Stimulated activated CD8-positive, alpha-beta memory T cell treated with anti-CD3 and anti-CD28 coated beads, Interleukin-4, amount 100 ng/mL, for 1 hour (primary cell): Measurements from ENCODE around the gene USF3.
"Not testable (repeated sequence)": the region's sequence is repeated elsewhere in the genome, so short reads cannot be mapped to it uniquely, and the experiment has no call there.

Source experiments
- DNase-seq, 2 donors: peaks; one replicate each; pipeline ENCODE4 v3.0.0-alpha.2; 2020; ENCODE audit warnings: low read depth in 2 of 2, low spot score in 1 of 2

USF3 gene

GRCh38 chr3:113654851-113655250 is 41.6 kb downstream of the USF3 start:
- no peak for DNase-seq

GRCh38 chr3:113654310-113654709 is 42.1 kb downstream of the USF3 start:
- no peak for DNase-seq

- no peak for DNase-seq
Observed at GRCh38 chr3:113649174-113649845, 47.1 kb downstream of the USF3 start.

- DNase-seq: no peak
Observed at GRCh38 chr3:113648524-113648923, 47.9 kb downstream of the USF3 start.

GRCh38 chr3:113643583-113643982 is 52.9 kb downstream of the USF3 start:
- no peak for DNase-seq

- no peak for DNase-seq
Observed at GRCh38 chr3:113638910-113639309, 57.5 kb downstream of the USF3 start.

- no peak for DNase-seq
Observed at GRCh38 chr3:113637756-113638155, 58.7 kb downstream of the USF3 start.

GRCh38 chr3:113636034-113636433 is 60.4 kb downstream of the USF3 start:
- not testable (repeated sequence) for DNase-seq

GRCh38 chr3:113634782-113635474 is 61.5 kb downstream of the USF3 start:
- DNase-seq: no peak

- no peak for DNase-seq
Observed at GRCh38 chr3:113631573-113631972, 64.9 kb downstream of the USF3 start.

- no peak for DNase-seq
Observed at GRCh38 chr3:113630956-113631542, 65.4 kb downstream of the USF3 start.

- no peak for DNase-seq
Observed at GRCh38 chr3:113629584-113630421, 66.6 kb downstream of the USF3 start.

- DNase-seq: no peak
Observed at GRCh38 chr3:113628788-113629187, 67.7 kb downstream of the USF3 start.

GRCh38 chr3:113628316-113628715 is 68.1 kb downstream of the USF3 start:
- DNase-seq: no peak

GRCh38 chr3:113626503-113627371 is 69.7 kb downstream of the USF3 start:
- DNase-seq: no peak

- no peak for DNase-seq
Observed at GRCh38 chr3:113625834-113626233, 70.6 kb downstream of the USF3 start.

- DNase-seq: no peak
Observed at GRCh38 chr3:113623811-113624210, 72.6 kb downstream of the USF3 start.

GRCh38 chr3:113623324-113623723 is 73.1 kb downstream of the USF3 start:
- no peak for DNase-seq

GRCh38 chr3:113620091-113620490 is 76.4 kb downstream of the USF3 start:
- DNase-seq: no peak

GRCh38 chr3:113617726-113618125 is 78.7 kb downstream of the USF3 start:
- no peak for DNase-seq

GRCh38 chr3:113615976-113616375 is 80.5 kb downstream of the USF3 start:
- no peak for DNase-seq
